GM21717 (cell line): ENCODE measurements around the gene STK24.
"Not testable (repeated sequence)": the region's sequence is repeated elsewhere in the genome, so short reads cannot be mapped to it uniquely, and the experiment has no call there.

Experiments
- ATAC-seq: cut with Tn5 transposase; IDR thresholded peaks from one replicate; pipeline ENCODE4 v1.9.1; 2021; ENCODE audit warnings: mild to moderate bottlenecking, moderate library complexity; ENCODE audit not compliant: unreplicated experiment

Gene STK24

DNA sequence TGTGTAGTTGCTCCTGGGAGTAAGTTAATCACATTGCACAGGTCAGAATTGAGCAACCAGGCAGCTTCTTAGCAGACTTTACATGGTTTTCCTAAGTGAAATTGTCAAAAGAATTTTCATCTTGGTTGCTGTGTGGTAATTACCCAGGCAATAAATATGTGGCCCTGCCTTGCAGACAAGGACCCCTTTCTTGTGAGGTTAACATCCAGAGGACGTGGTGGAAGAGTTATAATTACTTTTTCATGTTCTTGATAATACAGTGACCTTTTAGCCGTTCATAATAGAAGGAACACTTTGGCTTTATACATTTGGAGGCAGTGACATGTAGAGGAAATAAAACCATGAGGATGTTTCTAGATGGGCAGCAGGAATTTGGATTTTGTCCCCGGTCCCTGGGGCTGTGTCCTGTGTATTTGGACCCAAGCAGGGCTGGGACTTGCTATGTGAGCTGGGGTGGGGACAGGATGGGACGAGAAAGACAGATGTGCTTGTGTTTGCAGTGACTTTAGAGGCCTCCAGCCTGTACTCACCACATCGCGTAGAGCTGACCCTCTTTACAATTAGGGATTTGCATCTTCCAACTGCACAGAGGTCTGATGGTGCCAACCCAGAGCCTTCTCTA is 156.2 kb downstream of the STK24 start:
- no peak for ATAC-seq

DNA sequence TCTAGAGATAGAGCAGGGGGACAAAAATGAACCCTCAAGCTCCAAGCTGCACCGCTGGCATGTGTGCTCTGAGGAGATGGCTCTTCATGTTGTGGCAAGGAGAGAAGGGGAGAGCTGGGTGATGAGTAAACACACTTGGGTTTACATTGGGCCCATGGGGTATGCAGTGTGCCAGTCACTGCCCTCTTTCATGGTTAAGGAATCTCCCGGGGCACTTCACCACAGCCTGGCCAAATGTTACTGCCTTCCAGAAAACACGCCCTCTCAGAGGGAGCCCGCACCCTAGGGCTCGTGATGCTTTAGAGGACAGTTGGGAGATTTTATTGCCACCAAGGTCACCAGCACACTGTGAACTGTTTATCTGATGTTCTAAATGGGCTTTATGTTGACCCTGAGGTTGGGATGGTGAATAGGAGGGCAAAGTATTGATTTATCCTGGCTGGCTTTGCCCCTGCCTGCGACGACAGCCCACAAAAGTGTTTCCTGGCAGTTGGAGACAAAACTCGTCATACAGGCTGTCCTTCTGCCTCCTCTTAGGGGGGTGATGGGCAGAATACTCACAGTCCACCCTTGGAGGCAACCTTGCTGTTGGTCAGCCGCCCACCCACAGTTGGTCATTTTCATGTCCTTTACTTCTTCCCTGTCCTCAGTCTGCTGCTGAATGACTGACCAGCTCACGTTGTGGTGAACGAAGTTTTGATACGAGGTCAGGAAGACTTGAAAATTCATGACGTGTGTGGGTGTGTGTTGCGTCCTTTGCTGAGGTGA is 156.9 kb downstream of the STK24 start:
- ATAC-seq: no peak

DNA sequence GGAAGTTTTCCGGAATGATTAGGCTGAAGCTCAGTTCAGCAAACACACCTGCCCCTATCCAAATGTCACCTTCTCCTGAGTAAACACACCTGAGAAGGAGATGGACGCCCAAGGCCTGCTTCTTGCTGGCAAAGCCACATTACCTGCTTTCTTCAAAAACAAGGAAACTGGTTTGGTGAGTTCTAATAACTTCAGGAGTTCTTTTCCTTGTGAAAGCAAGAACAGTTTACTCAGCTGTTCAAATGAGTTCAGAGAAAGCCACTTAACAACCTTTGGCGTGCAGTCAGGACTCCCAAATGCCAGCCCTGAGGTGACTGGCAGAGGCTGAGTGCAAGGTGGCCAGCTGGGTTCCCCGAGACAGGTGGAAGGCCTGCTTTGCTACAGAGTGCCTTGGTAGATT is 160.5 kb downstream of the STK24 start:
- ATAC-seq: no peak

DNA sequence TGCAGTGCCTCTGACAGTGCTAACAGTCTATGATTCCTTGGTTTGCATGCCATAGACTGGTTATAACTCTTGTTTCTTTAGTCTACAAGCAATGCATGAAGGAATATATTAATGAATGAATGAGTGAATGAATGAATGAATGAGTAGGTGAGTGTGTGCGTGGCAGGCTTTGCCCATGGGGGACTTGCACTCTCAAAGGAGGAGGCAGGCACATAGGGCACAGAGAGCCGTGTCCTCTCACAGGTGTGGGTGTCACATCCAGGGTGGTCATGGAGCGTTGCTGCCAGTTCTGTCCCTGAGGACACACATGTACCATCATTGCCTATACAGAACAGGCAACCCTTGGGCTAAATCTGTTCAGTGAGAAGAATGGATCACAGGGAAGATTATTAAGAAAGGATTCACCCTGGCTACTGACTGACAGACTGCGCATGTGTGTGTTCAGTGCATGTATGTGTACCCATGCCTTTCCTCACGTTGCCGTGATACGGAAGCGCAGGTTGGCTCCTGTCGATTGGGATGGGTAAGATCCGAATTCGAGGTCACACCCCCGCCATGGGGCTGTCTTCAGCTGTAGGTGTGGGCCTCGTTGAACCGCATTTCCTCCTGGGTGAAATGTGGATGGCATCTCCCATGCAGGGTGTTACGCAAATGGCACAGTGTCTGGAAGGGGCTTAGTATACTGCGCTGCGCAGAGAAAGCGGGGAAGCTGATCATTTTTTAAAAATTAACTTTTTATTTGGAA is 161.4 kb downstream of the STK24 start:
- no peak for ATAC-seq

DNA sequence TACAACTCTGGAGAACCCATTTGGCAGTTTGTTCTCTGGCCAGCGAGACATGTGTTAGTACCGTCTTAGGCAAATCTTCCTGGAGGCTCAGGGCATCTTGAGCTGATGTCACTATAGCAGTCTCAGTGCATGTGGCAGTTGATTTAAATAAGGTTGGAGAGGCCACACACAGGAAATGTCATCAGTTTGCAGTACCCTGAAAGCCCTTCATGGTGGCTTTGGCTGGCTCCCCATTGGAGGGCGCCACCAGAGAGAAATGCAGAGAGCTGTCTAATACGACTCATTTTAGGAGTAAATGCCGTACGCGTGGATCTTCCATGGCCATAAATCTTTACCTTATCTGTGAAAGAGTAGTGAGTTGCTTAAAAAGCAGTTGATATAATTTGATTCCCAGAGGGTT is 163.1 kb downstream of the STK24 start:
- no peak for ATAC-seq

DNA sequence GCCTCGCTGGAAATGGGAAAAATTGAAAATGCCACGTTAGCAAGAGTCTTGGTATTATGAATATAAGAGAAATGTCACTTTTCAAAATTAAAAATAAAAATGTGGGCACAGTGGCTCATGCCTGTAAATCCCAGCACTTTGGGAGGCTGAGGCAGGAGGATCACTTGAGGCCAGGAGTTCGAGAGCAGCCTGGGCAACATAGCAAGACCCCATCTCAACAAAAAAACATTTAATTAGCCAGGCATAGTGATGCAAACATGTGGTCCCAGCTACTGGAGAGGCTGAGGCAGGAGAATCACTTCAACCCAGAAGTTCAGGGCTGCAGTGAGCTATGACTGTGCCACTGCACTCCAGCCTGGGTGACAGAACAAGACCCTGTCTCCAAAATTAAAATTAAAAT is 163.6 kb downstream of the STK24 start:
- not testable (repeated sequence) for ATAC-seq

DNA sequence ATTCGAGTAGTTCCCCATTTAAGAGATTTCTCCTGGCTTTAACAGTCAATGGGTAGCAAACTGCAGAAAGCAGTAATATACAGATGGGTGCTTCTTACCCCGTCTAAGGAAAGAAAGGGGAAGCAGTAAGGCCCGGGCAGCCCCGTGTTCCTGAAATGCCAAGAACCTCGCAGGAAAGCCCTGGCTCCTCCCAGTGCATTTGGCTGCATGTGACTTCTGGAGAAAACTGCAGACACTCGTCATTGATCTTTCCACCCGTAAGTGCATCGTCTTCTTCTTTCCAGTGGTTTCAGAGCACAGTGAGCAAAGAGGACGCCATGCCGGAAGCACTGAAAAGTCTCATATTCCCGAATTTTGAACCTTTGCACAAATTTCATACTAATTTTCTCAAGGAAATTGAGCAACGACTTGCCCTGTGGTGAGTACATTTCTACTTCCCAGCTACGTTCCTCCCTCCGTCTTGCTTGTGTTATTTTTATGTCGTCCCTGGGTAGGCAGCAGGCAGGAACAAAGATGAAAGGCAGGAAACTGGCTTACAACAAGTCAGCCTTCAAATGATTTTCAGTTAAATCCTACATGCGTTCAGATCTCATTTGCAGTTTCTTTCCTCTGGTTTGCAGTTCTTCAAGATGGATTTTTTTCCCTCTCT is 165.2 kb downstream of the STK24 start:
- ATAC-seq: no peak

DNA sequence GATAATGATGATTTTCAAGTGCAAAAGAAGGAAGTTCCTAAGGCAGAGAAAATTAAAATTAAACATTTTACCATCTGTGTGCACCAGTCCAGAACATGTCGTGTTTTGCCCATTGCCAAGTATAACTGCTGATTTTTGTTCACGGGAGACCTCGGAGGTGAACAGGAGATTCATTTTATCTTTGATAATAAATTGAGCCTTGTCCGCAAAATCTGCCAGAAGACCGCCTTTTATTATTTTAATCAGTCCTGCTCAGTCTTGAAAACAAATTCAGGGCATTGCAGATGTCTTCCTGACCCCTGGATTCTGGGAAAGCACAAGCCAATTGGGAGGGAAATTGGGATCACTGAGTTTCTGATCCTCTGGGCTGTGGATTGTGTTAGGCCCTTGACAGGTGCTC is 165.9 kb downstream of the STK24 start:
- no peak for ATAC-seq

DNA sequence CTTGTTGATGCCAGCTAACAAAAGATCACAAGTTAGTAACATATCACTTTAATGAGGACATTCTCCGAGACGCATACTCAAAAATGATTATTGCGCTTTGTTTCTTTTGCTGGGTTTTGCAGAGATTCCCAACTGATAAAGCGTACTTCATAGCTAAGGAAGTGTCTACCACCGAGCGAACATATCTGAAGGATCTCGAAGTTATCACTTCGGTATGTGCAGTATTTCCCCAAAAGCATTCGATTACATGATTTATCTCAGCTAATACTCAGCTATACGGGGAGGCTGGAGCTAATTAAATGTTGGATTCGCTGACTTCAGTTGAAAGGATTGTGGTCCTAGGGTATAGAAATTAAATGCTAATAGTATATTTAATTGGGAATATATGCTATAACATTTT is 166.3 kb downstream of the STK24 start:
- no peak for ATAC-seq

DNA sequence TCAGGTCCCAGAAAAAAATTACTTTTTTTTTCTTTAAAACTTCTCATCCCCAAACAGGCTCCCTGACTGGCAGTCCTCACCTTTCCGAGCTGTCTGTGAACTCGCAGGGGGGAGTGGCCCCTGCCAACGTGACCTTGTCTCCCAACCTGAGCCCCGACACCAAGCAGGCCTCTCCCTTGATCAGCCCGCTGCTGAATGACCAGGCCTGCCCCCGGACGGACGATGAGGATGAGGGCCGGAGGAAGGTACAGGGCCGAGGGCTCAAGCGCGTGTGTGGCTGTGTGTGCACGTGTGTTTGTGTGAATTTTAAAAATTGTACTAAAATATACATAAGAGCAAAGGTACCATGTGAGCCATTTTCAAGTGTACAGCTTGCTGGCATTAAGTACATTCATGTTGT is 167.6 kb downstream of the STK24 start:
- no peak for ATAC-seq

DNA sequence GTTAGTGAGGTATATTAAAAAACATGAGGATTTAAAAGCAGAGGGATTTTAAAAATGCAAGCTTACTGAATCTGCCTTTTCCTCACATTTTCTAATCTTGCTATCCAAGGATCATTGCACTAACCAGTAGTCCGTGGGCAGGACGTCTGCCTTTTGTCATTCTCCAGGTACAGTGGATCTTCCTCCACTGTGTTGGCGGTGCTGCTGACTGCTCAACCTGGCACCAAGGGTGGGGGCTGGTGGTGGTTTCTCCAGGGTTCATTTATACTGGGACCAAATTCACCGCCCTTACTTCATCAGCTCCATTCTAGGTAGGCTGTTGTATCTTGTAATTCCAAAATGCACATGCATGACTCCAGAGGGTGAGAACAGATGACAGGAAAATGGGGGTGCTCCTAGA is 169.3 kb downstream of the STK24 start:
- ATAC-seq: no peak

DNA sequence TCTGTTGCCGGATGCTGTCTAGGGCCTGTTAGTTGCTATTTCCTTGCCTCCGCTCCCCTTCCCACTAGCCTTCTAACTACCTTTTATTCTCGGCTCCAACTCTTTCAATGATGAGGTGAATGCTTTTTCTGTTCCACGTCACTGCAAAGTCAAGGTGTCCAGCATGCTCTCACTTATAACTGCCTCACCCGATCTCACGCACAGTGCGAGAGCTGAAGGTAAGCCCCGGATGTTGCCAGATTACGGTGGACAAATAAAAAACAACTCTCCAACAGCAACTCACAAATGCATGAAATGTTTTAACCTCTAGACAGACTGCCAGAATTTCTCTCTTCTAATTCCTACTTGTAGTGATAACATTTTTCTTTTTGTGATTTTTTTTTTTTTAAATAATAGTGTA is 169.9 kb downstream of the STK24 start:
- no peak for ATAC-seq

DNA sequence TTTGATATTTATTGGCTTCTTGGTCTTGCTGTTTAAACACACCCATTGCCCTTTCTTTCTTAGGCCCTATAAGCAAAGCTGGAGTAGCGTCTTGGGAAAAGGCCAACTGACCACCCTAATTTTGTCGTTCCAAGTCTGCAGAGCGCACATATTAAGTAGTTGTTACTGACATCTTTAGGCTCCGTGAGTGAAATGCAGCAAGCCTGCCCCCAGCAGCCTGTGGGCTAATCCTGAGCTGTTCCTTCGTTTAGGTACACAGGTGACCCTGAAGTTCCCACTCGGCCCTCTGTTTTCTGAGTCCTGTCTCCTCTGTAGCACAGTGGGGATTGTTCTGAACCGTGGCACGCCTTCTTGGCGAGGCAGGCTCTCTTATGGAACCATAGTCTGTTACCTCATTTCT is 170.5 kb downstream of the STK24 start:
- ATAC-seq: no peak

DNA sequence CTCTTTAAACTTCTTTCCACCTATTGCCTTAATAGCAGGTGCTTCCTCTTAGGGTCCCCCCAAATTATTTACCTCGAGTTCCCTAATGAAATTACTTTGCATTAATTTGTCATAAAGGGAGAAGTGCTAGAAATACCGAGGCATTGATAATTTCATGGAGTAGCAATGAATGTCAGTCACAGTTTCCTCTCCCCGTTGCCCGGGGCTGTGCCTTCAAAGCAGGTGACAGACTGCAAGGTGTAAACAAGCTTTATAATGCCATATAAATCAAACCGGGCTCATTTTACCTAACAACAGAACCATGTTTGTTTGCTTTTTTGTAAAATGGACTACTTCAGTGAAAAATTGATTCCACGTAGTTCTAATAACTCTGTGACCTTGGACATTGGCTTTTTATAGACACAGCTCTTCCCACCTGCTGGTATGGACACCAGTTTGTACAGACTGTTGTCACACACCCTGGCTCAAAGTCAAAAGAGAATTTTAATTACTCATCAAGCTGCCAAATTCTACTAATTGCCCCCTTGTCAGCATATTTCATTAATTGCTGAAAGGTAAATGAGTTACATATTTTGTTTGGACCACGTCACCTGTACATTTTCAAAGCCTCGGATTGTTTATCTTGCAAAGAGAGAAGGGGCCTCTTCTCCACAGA is 171.1 kb downstream of the STK24 start:
- no peak for ATAC-seq

DNA sequence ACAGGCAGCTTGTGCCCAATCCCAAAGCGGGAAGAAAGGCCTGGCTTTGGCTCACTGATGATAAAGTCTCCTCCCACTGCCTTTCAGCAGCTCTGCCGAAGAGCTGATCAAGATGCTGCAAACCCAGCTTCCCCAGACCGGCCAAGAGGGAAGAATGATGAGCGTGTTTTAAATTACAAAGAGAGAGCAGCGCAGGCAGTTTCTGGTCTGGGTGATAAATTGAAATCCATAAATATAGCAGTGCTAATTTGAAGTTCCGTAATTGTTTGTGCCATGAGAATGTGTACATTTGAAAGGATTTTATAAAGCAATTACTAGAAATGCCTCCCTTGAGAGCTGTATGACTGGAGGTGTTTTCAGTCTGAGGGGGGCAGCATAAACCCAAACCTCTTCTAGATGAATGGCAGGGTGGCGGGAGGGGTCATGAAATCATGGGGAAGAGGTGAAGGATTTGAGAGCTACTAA is 171.8 kb downstream of the STK24 start:
- ATAC-seq: no peak

DNA sequence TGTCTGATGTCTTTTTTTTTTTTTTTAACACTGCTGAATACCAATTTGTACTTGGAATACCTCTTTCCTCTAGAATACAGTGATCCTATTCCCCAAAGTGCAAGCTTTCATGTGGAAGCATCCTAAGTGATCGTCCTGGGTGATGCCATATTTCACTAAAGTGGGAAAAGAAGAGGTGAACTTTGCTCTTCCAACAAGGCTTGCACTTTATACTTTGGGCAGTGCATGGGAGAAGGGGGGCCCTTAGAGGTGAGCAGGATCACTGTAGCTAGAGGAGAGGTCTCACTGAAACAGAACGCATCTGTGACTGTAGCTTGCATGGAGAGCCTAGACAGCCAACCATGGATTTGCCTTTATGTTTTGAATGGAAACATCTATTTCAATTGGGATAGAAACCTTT is 173.8 kb downstream of the STK24 start:
- no peak for ATAC-seq

DNA sequence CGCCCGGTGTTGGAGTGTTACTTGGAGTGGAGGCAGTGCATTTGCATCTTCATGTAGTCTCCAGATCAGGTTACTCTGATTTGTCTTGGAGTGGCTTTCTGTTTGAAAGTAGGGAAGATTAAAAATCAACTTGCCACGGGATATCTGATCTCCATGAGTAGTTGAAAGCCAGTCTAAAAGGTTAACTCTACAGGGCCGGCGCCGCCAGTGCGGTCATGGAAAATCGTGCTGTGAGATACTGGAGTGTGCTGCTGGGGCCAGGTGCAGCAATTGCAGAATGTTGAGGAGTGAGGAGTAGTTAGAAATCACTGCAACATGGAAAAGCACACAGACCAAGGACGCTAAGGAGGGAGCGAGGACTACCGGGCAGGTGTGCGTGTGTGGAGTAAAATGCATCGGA is 175.0 kb downstream of the STK24 start:
- ATAC-seq: no peak

DNA sequence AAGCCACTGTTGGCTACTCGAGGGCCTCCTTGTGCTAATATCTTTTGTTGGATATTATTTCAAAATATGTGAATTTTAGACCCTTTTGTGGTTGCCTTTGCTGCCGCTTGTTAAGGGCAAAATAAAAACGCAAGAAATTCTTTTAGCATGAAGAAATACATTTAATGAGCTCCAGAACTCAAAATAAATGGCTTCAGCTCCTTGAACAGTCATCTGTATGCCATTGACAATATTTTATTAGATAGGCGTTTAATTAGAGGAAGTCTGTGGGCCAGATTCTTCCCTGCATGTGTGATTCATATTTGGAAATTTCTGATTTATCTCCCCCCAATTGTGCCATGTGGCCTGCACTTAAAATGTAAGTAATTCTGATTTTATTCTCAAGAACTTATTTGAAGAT is 177.2 kb downstream of the STK24 start:
- ATAC-seq: no peak

DNA sequence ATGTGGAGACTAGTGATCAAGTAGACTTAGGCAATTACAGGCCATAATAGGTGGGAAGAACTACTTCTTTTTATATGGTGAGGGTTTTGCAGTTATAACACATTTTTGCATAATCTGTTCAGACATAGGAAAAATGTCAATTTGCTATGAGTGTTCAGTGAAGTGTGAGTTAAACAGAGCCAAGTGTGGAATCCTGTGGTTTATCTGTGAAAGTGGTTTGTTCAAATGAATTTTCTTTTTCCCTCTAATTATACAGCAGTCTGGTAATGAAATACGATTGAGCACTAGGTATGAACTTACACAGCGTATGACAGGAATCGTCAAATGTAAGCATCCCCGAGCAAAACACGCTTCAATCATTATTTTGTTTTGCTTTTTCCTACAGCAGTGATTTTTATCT is 178.3 kb downstream of the STK24 start:
- no peak for ATAC-seq

DNA sequence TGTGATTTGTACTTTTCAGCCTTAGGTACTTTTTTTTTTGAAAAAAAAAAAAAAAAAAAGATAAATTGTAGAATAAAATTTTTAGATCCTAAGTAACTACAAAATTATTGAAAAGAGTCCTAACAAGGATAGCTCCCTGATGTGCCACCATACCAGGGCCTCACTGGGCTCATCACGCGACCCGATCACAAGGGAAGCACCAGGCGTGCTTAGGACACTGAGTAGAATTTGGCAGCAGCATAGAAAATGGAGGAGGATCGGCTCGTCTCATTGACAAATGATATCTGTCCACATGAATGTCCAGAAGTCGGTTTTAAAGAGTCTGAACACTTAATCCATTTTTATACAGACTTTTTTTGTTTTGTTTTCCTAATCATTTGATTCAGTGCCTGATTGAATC is 179.0 kb downstream of the STK24 start:
- no peak for ATAC-seq

DNA sequence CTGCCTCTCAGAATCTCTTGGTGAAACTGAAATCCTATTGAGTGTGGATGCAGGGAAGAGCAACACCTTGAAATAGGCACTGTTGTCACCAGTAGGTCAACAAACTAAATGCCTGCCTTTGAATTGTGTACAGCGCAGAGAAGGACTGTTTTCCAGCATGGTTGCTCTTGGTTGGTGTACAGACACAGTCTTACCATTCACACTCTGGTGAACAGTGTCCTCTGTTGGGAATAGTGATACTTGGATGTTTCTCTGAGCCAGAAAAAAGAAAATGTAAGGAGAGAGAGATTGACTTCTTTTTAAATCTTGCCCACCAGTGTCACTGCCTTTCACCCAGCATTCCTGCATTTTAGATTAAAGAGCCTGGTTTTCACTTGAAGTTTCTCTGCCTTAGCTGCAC is 179.7 kb downstream of the STK24 start:
- ATAC-seq: no peak
